ENCODE results near the gene TAS2R31.
"Not testable (repeated sequence)": the region's sequence is repeated elsewhere in the genome, so short reads cannot be mapped to it uniquely, and the experiment has no call there.

The TAS2R31 gene

DNA sequence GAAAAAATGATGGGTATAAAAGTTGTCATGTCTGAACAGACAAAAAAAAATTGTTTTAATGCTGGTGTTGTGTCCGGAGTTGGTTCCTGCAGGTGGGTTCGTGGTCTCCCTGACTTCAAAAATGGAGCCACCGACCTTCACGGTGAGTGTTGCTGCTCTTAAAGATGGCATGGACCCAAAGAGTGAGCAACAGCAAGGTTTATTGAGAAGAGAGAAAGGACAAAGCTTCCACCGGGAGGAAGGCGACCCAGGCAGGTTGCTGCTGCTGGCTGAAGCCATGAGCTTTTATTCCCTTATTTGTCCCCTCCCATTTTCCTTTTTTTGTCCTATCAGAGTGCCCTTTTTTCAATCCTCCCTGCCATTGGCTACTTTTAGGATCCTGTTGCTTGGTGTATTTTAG is at the start of gene TAS2R31:
Gene TAS2R31, minus strand, starts transcription at position 101 of the 400 bp plus-strand sequence. Its CDS starts 72 bp downstream, at position 29.
- DNase-seq = no peak

GRCh38 chr12:11078246-11078645 is 47.0 kb upstream of the TAS2R31 start:
- no peak for DNase-seq

- DNase-seq = no peak
These were observed 44.4 kb upstream of the TAS2R31 start for GRCh38 chr12:11075642-11076041.

DNA sequence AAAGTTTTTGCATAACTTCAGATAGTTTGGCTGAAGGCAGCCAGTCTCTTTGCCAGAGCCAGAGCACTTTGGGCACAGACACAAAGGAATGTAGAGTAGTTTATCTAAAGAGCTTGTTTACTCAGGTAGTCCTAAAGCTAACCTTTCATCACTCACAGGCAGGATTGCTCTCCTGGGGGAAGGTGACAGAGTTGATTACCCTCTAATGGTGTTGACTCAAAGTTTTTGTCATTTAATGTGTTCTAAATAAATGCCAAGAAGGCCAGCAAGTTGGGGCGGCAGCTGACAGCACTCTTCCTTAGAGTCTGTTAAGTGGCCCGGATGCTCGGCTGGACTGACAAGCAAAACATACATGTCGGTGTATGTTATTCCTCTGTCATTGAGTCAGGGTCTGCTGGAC is 40.2 kb upstream of the TAS2R31 start:
- DNase-seq = no peak

DNA sequence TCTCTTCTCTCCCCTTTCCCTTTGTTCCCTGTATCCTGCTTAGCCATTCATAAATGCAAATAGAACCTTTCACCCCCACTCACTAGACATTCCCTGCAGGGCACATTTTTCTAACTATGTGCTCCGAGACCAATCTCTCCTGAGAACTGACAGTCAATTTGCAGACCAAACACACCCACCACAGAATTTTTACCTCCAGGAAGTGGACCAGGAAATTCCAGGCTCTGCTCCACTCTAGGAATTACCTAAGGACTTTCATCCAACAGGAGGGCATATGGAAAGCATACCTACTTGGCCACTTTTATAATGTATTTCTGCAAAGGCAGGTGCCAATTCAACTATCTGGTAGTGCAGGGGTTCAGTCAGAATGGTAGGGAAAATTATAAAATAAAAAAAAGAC is 39.8 kb upstream of the TAS2R31 start:
- DNase-seq = no peak

DNA sequence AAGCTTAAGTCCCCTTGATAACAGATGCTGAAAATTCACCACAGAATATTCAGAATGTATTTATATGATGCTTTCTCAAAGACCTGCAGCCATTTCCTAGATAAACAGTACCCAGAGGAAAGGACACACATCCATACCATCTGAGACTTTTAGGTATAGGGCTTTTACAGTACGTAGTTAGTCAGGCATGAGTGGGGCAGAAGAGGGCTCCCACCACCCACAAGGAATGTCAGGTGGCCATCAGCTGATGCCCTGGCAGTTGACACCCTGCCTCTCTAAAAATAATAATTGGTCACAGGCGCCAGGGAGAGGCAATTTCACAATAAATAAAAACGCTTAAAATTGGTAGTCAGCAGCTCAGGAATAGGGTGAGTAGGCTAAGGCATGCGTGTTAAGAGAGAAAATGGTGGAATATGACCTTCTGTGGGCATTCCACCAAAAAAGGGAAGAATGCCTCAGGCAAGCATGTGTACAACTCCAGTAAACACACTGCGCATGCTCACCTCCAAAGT is 38.7 kb upstream of the TAS2R31 start:
- DNase-seq = no peak

- no peak for DNase-seq
These were observed 36.3 kb upstream of the TAS2R31 start for GRCh38 chr12:11067514-11067913.

GRCh38 chr12:11062194-11062593 is 31.0 kb upstream of the TAS2R31 start, which contains the start of gene TAS2R46:
Gene TAS2R46 (minus strand): TSS chr12:11062294. CDS start chr12:11062294, 0 bp downstream.
- not testable (repeated sequence) for DNase-seq

DNA sequence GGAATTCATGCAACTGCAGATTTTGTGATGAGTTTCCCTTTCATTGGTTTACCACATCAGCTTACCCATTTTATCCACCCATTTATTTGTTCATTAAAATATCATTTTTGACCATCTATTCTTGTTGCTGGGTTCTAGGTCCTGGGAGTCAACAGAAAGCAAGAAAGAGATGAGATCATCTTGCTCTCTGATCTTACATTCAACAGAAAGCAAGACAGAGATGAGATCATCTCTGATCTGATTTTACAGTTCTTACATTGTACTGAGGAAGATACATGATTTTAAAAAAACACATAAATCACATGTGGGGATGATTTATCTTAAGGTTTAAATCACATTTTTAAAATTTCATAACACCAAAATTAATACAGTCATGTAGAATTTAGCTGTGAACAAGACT is 28.6 kb upstream of the TAS2R31 start:
- no peak for DNase-seq

GRCh38 chr12:11059041-11059440 is 27.8 kb upstream of the TAS2R31 start:
- no peak for DNase-seq

DNA sequence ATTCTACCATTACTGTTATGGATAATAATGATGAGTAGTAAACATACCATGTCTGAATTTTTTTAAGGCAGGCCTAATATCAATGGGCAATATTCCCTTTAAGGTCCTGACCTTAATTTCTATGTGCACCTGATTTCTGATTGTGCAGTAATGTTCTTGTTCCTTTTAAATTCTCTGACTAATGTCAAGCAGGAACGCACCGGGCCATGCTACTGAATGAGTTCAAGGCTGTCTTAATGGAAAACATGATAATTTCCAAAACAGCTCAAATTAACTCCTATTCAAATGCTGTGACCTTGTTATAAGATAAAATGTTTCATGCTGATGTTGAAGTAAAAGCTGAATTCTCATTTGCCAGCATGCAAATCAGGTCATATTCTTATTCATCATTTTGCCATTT is 24.1 kb upstream of the TAS2R31 start:
- DNase-seq = no peak

DNA sequence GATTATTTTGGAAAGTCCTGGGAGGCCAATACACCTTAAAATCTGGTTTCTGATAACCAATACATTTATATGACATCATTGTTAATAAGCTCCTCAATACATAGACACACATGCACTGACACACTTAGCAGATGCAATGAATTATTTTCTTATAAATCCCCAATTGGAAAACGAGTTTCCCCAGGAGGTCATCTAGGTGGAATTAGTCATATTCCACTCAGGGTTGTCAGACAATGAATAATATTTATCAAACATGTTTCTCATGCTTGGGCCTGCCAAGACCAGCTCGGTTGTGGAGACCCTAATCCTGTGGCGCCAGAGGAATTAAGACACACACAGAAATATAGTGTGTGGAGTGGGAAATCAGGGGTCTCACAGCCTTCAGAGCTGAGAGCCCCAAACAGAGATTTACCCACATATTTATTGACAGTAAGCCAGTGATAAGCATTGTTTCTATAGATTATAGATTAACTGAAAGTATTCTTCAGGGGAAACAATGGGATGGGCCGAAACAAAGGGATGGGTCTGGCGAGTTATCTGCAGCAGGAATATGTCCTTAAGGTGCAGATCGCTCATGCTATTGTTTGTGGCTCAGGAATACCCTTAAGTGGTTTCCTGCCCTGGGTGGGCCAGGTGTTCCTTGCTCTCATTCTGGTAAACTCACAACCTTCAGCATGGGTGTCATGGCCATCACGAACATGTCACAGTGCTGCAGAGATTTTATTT is 18.8 kb upstream of the TAS2R31 start:
- not testable (repeated sequence) for DNase-seq

- not testable (repeated sequence) for DNase-seq
These were observed 10.2 kb upstream of the TAS2R31 start for GRCh38 chr12:11041366-11041765.

GRCh38 chr12:11040162-11040561 is 9.0 kb upstream of the TAS2R31 start:
- no peak for DNase-seq

DNA sequence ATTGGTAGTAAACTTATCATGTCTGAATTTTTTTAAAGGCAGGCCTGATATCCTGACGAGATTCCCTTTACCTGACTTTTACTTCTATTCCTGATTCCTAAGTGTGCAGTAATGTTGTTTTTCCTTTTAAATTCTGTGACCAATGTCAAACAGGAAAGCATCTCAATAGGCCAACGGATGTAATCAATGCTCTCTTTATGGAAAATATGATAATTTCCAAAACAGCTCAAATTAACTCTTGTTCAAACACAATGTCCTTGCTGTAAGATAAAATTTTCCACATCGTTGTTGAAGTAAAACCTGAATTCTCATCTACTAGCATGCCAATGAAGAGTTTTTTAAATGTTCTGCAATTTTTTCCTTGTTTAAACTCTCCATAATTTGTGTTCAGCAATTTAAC is 8.0 kb upstream of the TAS2R31 start:
- no peak for DNase-seq

DNA sequence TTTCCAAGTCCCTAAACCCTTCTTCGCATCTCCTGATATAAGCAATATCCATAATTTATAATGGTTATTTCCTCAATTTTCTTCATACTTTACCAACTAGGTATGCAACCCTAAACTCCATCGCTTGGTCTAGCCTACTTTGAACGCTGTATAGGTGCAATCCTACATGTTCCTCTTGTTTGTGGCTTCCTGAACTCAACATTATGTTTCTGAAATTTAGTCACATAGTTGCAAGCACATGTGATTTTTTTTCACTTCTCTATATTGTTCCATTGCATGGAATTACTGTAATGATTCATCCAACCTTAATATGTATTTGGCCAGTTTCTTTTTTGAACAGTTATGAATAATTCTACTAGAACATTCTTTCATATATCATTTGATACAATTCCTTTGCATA is 2.8 kb upstream of the TAS2R31 start:
- DNase-seq = not testable (repeated sequence)

DNA sequence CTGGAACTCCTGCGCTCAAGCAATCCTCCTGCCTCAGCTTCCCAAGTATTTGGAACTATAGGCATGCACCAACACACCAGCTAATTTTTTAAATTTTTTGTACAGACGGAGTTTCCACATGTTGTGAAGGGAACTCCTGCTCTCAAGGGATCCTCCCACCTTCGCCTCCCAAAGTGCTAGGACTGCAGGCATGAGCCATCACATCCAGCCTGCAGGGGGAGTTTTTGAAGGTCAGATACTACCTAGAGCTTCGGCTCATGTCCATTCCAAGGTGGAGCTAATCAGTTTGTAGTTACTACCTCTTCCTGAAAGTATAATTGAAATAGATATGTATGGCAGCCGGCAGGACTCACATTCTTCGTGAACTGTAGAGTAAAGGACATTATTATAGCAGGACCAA is 5.1 kb downstream of the TAS2R31 start:
- DNase-seq = no peak

DNA sequence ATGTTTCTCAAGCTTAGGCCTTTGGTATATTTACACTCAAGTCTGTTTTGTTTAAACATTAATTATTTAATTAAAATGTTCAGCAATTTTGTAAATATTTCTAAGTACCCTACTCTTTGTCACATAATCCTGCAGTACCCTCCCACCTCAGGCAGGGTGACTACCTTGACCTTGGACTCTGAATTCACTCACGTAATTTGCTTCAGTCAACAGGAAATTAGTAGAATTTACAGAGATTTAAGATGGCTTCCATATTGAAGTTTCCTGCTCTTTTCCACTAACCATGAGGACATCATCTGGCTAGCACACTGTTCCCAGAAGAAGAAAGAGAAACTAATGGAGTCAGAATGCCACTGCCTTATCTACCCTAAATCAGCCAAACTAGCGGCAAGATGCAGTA is 7.8 kb downstream of the TAS2R31 start:
- DNase-seq = no peak

DNA sequence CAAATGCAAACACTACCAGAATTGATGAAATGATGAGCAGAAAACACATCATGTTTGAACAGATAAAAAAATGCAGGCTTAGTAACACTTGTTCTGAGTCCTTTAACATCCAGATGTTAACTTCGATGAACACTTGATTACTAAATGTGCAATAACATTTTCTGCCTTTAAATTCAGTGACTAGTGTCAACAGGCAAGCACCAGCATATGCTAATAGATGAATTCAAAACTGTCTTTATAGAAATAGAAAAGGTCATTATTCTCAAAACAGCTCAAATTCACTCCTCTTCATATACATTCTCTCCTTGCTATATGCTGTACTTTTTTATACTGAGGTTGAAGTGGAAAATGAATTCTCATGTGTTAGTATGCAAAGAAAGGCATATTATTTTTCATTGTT is 8.7 kb downstream of the TAS2R31 start, which contains the start of gene TAS2R19:
Gene TAS2R19, minus strand, starts transcription at position 101 of the 400 bp plus-strand sequence. Its CDS starts 49 bp downstream, at position 52.
- no peak for DNase-seq

- no peak for DNase-seq
These were observed 14.3 kb downstream of the TAS2R31 start for GRCh38 chr12:11016937-11017336.

DNA sequence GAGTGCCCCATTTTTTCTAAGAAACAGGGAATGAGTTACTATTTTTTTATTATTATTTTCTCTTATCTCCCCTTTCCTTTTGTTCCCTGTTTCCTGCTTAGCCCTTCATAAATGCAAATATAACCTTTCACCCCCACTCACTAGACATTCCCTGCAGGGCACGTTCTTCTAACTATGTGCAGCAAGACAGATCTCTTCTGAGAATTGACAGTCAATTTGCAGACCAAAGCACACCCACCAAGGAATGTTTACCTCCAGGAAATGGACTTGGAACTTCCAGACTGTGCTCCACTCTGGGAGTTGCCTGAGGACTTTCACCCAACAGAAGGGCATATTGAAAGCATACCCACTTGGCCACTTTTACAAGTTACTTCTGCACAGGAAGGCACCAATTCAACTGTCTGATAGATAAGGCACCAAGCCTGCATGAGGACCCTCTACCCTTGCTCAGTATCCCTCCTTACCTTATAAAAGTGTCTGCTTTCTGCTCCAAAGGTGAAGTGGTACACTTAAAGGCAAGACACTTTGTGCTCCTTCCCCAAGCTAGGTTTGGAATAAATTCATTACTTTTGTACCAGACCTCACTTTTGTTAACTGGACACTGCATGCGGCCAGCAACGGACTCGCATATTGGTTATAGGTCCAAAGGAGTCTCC is 15.3 kb downstream of the TAS2R31 start:
- no peak for DNase-seq

DNA sequence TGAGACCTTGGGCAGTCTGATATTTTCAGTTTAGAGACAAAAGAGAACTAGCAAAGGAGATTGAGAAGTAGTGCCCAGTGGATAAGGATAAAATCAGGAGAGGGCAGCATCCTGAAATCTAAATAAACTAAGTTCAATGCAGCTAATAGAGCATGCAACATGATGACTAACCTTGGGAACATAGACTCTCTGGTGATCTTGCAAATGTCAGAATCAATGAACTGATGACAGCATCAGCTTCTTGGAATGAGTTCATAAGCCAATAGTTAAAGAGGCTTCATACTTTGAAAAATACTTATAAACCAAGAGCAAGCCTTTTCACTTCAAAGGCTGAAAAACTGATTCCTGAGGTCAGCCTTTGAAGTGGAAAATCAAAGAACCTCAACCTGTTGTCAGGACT is 17.0 kb downstream of the TAS2R31 start:
- DNase-seq = no peak

DNA sequence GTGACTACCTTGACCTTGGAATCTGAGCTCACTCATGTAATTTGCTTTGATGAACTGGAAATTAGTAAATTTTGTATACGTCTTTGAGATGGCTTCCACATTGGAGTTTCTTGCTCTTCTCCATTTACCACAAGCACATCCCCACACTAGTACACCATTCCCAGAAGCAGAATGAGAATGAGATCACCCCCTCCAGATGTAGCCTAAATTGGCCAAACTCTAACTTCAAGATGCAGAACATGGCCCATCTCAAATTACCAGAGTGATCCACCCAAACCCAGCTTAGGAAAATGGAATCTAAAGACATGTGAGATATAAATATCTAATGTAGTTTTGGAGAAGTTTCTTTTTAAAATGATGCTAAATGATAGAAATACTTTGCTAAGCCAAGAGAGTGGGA is 23.6 kb downstream of the TAS2R31 start:
- no peak for DNase-seq

GRCh38 chr12:10998204-10998603 is 33.0 kb downstream of the TAS2R31 start, which contains the start of gene TAS2R20:
Gene TAS2R20 (minus strand): TSS chr12:10998304. CDS start chr12:10997875, 429 bp downstream.
- DNase-seq = no peak

All from stimulated activated CD4-positive, alpha-beta T cell treated with anti-CD3 and anti-CD28 coated beads, Interleukin-15, amount 100 ng/mL, for 24 hours (primary cell).